K562 (cell line): ENCODE data around the gene MEIS1. TPM values are rescaled to one million over a fixed set of nuclear protein-coding genes. Genes with fewer than 3 reads are reported as not detected.

ENCODE experiments used
- ATAC-seq: fragments of 200-7000 bp; cut with Tn5 transposase; 3 replicates; pipeline ENCODE4 v1.9.1; 2020; ENCODE audit warnings: moderate library complexity
- BruUV-seq: library from RNA; stranded (reverse); fragments of 400-500 nt; replicated peaks from 2 replicates; lab custom pipeline; 2021; lab: Mats Ljungman, UMichigan
- CTCF ChIA-PET: fragments of 300-600 bp; formaldehyde crosslinking; extraction: SDS; loops from one replicate; lab custom pipeline; 2021; ENCODE audit warnings: low intra/inter-chr PET ratio; lab: Yijun Ruan, JAX
- POLR2A ChIA-PET: fragments of 300-600, 350-650 bp; sonication (Branson Sonifier 250); formaldehyde crosslinking; extraction: SDS; loops from one replicate; lab custom pipeline; 2021; ENCODE audit warnings: antibody characterized with exemption, inconsistent platforms; lab: Yijun Ruan, JAX
- DNase-seq, 4 experiments: peaks; one replicate each; pipeline versions ENCODE4 v3.0.0 to v3.0.0-alpha.2; 2011 to 2018; ENCODE audit warnings: low spot score in 3 of 4, mixed read lengths in 3 of 4; ENCODE audit errors: extremely low read depth in 1 of 4
- FAIRE-seq: peaks from 2 replicates; lab custom pipeline; 2011; peaks lifted over from hg19 to GRCh38; lab: Jason Lieb, UNC
- H2AFZ ChIP-seq: 2 replicates; pipeline ENCODE4 v1.6.0; 2011; ENCODE audit warnings: low read depth, low read length, control low read depth, inconsistent platforms
- H3K27ac ChIP-seq: fragments of 200-600 bp; 3 replicates; pipeline ENCODE4 v1.8.0; 2011; ENCODE audit warnings: low read depth, mild to moderate bottlenecking, control low read depth, inconsistent platforms, low read length, moderate library complexity, mixed read lengths; ENCODE audit errors: extremely low read depth
- H3K27me3 ChIP-seq, 2 experiments: fragments of 300-600 bp in 1 of 2; 2 replicates in 1 of 2; 3 replicates in 1 of 2; pipeline versions ENCODE4 v1.6.0 to v1.8.0; 2011; ENCODE audit warnings: inconsistent platforms in 2 of 2, low read length in 2 of 2, mild to moderate bottlenecking in 1 of 2, mixed read lengths in 1 of 2, moderate library complexity in 1 of 2; ENCODE audit not compliant: control insufficient read depth in 2 of 2, insufficient read depth in 2 of 2
- H3K36me3 ChIP-seq: fragments of 300-600 bp; 3 replicates; pipeline ENCODE4 v1.8.0; 2011; ENCODE audit warnings: mild to moderate bottlenecking, low read length, inconsistent platforms; ENCODE audit not compliant: control insufficient read depth, insufficient read depth
- H3K4me1 ChIP-seq, 2 experiments: fragments of 200-600 bp in 1 of 2; replicated peaks in 1 of 2; 2 replicates in 1 of 2; 3 replicates in 1 of 2; pipeline versions ENCODE4 v1.5.1 to v1.8.0; 2011; ENCODE audit warnings: inconsistent platforms in 2 of 2, low read length in 2 of 2, mild to moderate bottlenecking in 1 of 2, mixed read lengths in 1 of 2, moderate library complexity in 1 of 2; ENCODE audit not compliant: control insufficient read depth in 2 of 2, insufficient read depth in 2 of 2
- H3K4me2 ChIP-seq: 2 replicates; pipeline ENCODE4 v1.6.1; 2011; ENCODE audit warnings: low read length, control low read depth, inconsistent platforms, mixed read lengths; ENCODE audit not compliant: insufficient read depth
- H3K4me3 ChIP-seq: fragments of 200-600 bp; sonication (generic), shearing (Covaris generic); 2 replicates; pipeline ENCODE4 v1.5.1; 2016; ENCODE audit warnings: control low read depth, inconsistent platforms
- H3K79me2 ChIP-seq: fragments of 200-600 bp; 3 replicates; pipeline ENCODE4 v1.8.0; 2011; ENCODE audit warnings: low read length, inconsistent platforms; ENCODE audit not compliant: control insufficient read depth, insufficient read depth
- H3K9ac ChIP-seq, 2 experiments: 2 replicates each; pipeline versions ENCODE4 v1.6.0 to v1.6.1; 2011; ENCODE audit warnings: low read depth in 2 of 2, low read length in 2 of 2, control low read depth in 1 of 2, inconsistent platforms in 1 of 2, mild to moderate bottlenecking in 1 of 2, mixed read lengths in 1 of 2; ENCODE audit not compliant: insufficient read depth in 1 of 2
- H3K9me1 ChIP-seq: one replicate; pipeline ENCODE4 v1.6.0; 2011; ENCODE audit warnings: inconsistent platforms, mild to moderate bottlenecking, low read length, moderate library complexity; ENCODE audit not compliant: control insufficient read depth, insufficient read depth
- H3K9me3 ChIP-seq: replicated peaks from 2 replicates; pipeline ENCODE4 v1.5.1; 2011; ENCODE audit warnings: low read depth, low read length, inconsistent platforms; ENCODE audit not compliant: control insufficient read depth, insufficient read depth
- H4K20me1 ChIP-seq: replicated peaks from 2 replicates; pipeline ENCODE4 v1.6.1; 2011; ENCODE audit warnings: low read length, inconsistent platforms, mixed read lengths; ENCODE audit not compliant: control insufficient read depth, insufficient read depth
- C11orf30 ChIP-seq: fragments of 450-650 bp; IDR thresholded peaks from 2 replicates; pipeline ENCODE4 v1.6.1; 2016; ENCODE audit warnings: low read depth, mild to moderate bottlenecking
- HIVEP1 ChIP-seq: fragments of 250-450 bp; sonication (Bioruptor Pico); IDR thresholded peaks from 2 replicates; pipeline ENCODE4 v1.4.0; 2020; ENCODE audit warnings: mild to moderate bottlenecking
- POLR2AphosphoS2 ChIP-seq: IDR thresholded peaks from 2 replicates; pipeline ENCODE4 v1.6.1; 2012; ENCODE audit warnings: low read length, improper control_type of control experiment
- RCOR1 ChIP-seq, 2 experiments: IDR thresholded peaks; 2 replicates each; pipeline ENCODE4 v1.6.1; 2012; ENCODE audit warnings: low read depth in 2 of 2, low read length in 2 of 2, borderline replicate concordance in 1 of 2, improper control_type of control experiment in 1 of 2
- RFX7 ChIP-seq: fragments of 250-450 bp; sonication (Bioruptor Pico); IDR thresholded peaks from 2 replicates; pipeline ENCODE4 v1.5.1; 2021; ENCODE audit warnings: mild to moderate bottlenecking
- TARDBP ChIP-seq: fragments of 450-650 bp; IDR thresholded peaks from 2 replicates; pipeline ENCODE4 v1.6.1; 2016
- TOE1 ChIP-seq, 2 experiments: fragments of 450-650 bp in 1 of 2; sonication (generic) in 1 of 2; formaldehyde crosslinking in 1 of 2; IDR thresholded peaks; 2 replicates each; pipeline versions ENCODE4 v1.7.1 to v1.8.0; 2016 to 2022; ENCODE audit warnings: borderline replicate concordance in 2 of 2, mild to moderate bottlenecking in 2 of 2, antibody characterized with exemption in 1 of 2, inconsistent platforms in 1 of 2, low read depth in 1 of 2, missing genetic modification reagents in 1 of 2, moderate library complexity in 1 of 2
- YY1 ChIP-seq, 3 experiments: IDR thresholded peaks; 2 replicates each; pipeline ENCODE4 v1.6.1; 2011; ENCODE audit warnings: low read length in 2 of 3, mild to moderate bottlenecking in 2 of 3, moderate library complexity in 2 of 3, borderline replicate concordance in 1 of 3, control low read depth in 1 of 3, low read depth in 1 of 3; ENCODE audit not compliant: insufficient read depth in 3 of 3, insufficient replicate concordance in 2 of 3, control insufficient read depth in 1 of 3, insufficient read length in 1 of 3; ENCODE audit errors: extremely low read depth in 1 of 3
- ZNF134 ChIP-seq: fragments of 250-450 bp; sonication (Bioruptor Pico); conservative IDR thresholded peaks from 2 replicates; pipeline ENCODE4 v1.4.0; 2020
- ZNF316 ChIP-seq: fragments of 450-650 bp; IDR thresholded peaks from 2 replicates; pipeline ENCODE4 v1.6.1; 2016
- WGBS: fragments of 100-300 bp; shearing (Covaris generic); methylation state at CpG from one replicate; pipeline ENCODE4 v1.1.6; 2016; ENCODE audit warnings: low coverage, mixed read lengths; ENCODE audit not compliant: insufficient coverage; ENCODE audit errors: missing lambda C conversion rate; 5-methylcytosine and 5-hydroxymethylcytosine counted together
- in situ Hi-C: fragments of 300-500 bp; cut with MboI; formaldehyde crosslinking; loops from 4 replicates; pipeline ENCODE4 v1.15.0; 2018; ENCODE audit warnings: inconsistent platforms, mixed read lengths
- intact Hi-C: fragments of 100-400 bp; cut with micrococcal nuclease; formaldehyde crosslinking; loops from 2 replicates; pipeline ENCODE4 v1.14.2; 2022
- polyA plus RNA-seq, 8 experiments: library from polyadenylated mRNA; depleted of rRNA in 4 of 8; stranded (reverse) in 5 of 8; unstranded in 3 of 8; fragments of >200 nt; fragmentation: Nextera tagmentation in 2 of 8; fragmentation: Illumina TruSeq in 1 of 8; extraction: Ambion mirVana in 2 of 8; extraction: Trizol in 1 of 8; gene quantifications; 2 replicates each; pipeline versions ENCODE4 v1.2.1 to v1.2.3, GENCODE V29; 2011 to 2014; ENCODE audit warnings: inconsistent platforms in 1 of 8, missing spikeins in 1 of 8
- total RNA-seq, 7 experiments: library from RNA; depleted of rRNA in 6 of 7; stranded (reverse); fragments of >200 nt in 6 of 7; fragmentation: Illumina TruSeq in 2 of 7; extraction: Trizol in 2 of 7; gene quantifications; 2 replicates each; pipeline versions ENCODE4 v1.2.1 to v1.2.3, GENCODE V29; 2011 to 2021; ENCODE audit warnings: low replicate concordance in 1 of 7
- TF ChIP-seq, protein P1 (sequence below): sonication (generic); formaldehyde crosslinking; IDR thresholded peaks from 2 replicates; pipeline ENCODE4 v1.8.1; 2023; ENCODE audit warnings: mild to moderate bottlenecking, missing genetic modification reagents
- TF ChIP-seq, protein P2 (sequence below): IDR thresholded peaks from 2 replicates; pipeline ENCODE4 v1.6.1; 2016; ENCODE audit warnings: missing genetic modification characterization, missing compliant biosample characterization

MEIS1 gene
- total and polyA plus RNA-seq, 9 of the 15 experiments (the other 6 are each of a cell fraction or from before 2014, with no cell fraction given) = 2.3 to 9.0 (median 5.9) TPM

- TF ChIP-seq, protein P1, sequence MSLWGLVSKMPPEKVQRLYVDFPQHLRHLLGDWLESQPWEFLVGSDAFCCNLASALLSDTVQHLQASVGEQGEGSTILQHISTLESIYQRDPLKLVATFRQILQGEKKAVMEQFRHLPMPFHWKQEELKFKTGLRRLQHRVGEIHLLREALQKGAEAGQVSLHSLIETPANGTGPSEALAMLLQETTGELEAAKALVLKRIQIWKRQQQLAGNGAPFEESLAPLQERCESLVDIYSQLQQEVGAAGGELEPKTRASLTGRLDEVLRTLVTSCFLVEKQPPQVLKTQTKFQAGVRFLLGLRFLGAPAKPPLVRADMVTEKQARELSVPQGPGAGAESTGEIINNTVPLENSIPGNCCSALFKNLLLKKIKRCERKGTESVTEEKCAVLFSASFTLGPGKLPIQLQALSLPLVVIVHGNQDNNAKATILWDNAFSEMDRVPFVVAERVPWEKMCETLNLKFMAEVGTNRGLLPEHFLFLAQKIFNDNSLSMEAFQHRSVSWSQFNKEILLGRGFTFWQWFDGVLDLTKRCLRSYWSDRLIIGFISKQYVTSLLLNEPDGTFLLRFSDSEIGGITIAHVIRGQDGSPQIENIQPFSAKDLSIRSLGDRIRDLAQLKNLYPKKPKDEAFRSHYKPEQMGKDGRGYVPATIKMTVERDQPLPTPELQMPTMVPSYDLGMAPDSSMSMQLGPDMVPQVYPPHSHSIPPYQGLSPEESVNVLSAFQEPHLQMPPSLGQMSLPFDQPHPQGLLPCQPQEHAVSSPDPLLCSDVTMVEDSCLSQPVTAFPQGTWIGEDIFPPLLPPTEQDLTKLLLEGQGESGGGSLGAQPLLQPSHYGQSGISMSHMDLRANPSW (CRISPR knock-in tag) = no peak
- TF ChIP-seq, protein P2, sequence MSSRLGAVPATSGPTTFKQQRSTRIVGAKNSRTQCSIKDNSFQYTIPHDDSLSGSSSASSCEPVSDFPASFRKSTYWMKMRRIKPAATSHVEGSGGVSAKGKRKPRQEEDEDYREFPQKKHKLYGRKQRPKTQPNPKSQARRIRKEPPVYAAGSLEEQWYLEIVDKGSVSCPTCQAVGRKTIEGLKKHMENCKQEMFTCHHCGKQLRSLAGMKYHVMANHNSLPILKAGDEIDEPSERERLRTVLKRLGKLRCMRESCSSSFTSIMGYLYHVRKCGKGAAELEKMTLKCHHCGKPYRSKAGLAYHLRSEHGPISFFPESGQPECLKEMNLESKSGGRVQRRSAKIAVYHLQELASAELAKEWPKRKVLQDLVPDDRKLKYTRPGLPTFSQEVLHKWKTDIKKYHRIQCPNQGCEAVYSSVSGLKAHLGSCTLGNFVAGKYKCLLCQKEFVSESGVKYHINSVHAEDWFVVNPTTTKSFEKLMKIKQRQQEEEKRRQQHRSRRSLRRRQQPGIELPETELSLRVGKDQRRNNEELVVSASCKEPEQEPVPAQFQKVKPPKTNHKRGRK (tag) = no peak
- TF ChIP-seq RCOR1 (IDR thresholded peaks at IDR 0.05; ENCODE audit: borderline replicate concordance in 1 of 2, low read depth in 2 of 2, low read length in 2 of 2) (no peak), ZNF316 (no peak), ZNF134 (CRISPR knock-in tag) (no peak)
Measured at GRCh38 chr2:66543257-66543767, 108.4 kb downstream of the MEIS1 start (continued).

GRCh38 chr2:66544258-66544657, 109.3 kb downstream of the MEIS1 start:
- Histone ChIP-seq H3K79me2 (no peaks in the 10 kb centered on the region), H2AFZ (no peak overlapping the region), H3K9me1 (no peaks in the 10 kb centered on the region), H3K4me2 (no peak overlapping the region), H3K27ac (no peak overlapping the region), H3K36me3 (no peaks in the 10 kb centered on the region), H3K27me3 (no peaks in the 10 kb centered on the region), H4K20me1 (no peaks in the 10 kb centered on the region), H3K9me3 (no peaks in the 10 kb centered on the region), H3K9ac (no peak overlapping the region), H3K4me3 (no peak overlapping the region)
- no peak for FAIRE-seq
- 10% methylated on average over 2 of the region's 2 CpGs for WGBS
- BruUV-seq = no TSS peak
- no peak for ATAC-seq
- intact Hi-C loops = no loop called here
- no peak for TF ChIP-seq POLR2AphosphoS2
- TF ChIP-seq C11orf30 = no peak
- TF ChIP-seq RFX7 = no peak
- TF ChIP-seq, protein P2 (tag) = no peak
- no peak for TF ChIP-seq YY1 (IDR thresholded peaks at IDR 0.05; ENCODE audit: borderline replicate concordance in 1 of 3, control insufficient read depth in 1 of 3, extremely low read depth in 1 of 3, insufficient read depth in 3 of 3, insufficient read length in 1 of 3, insufficient replicate concordance in 2 of 3, low read depth in 1 of 3, low read length in 2 of 3)
- no peak for TF ChIP-seq TARDBP
- no peak for TF ChIP-seq HIVEP1 (CRISPR knock-in tag)
- no peak for TF ChIP-seq TOE1 (IDR thresholded peaks at IDR 0.05; ENCODE audit: borderline replicate concordance)
- no peak for TF ChIP-seq TOE1 (CRISPR knock-in tag; IDR thresholded peaks at IDR 0.05; ENCODE audit: borderline replicate concordance, low read depth)
- TF ChIP-seq, all 486 proteins: peak for 0
- CTCF ChIA-PET = no interaction called here
- DNase-seq = no peak
- no peaks in the 10 kb centered on the region for H3K4me1 ChIP-seq
- POLR2A ChIA-PET = no interaction called here
- in situ Hi-C loops = no loop called here
